ENCODE data around the gene TRABD2B.

The TRABD2B gene

GRCh38 chr1:48019714-48020315, 22.6 kb upstream of the TRABD2B start:
- no peak for DNase-seq

GRCh38 chr1:48018799-48019198, 21.6 kb upstream of the TRABD2B start:
- DNase-seq = no peak

GRCh38 chr1:48017716-48018115, 20.5 kb upstream of the TRABD2B start:
- DNase-seq = no peak

GRCh38 chr1:48016515-48016914, 19.3 kb upstream of the TRABD2B start:
- DNase-seq = no peak

- DNase-seq = no peak
Observed at GRCh38 chr1:48013270-48013669, 16.1 kb upstream of the TRABD2B start.

- DNase-seq = no peak
Observed at GRCh38 chr1:48007047-48007446, 9.9 kb upstream of the TRABD2B start.

GRCh38 chr1:48006264-48006663, 9.1 kb upstream of the TRABD2B start:
- DNase-seq = no peak

GRCh38 chr1:48005253-48006117, 8.3 kb upstream of the TRABD2B start:
- no peak for DNase-seq

GRCh38 chr1:48003741-48004531, 6.8 kb upstream of the TRABD2B start:
- DNase-seq = no peak

- DNase-seq = no peak
Observed at GRCh38 chr1:48002142-48002541, 5.0 kb upstream of the TRABD2B start.

GRCh38 chr1:48001696-48002095, 4.5 kb upstream of the TRABD2B start:
- DNase-seq = no peak

- no peak for DNase-seq
Observed at GRCh38 chr1:48000883-48001282, 3.7 kb upstream of the TRABD2B start.

- DNase-seq = no peak
Observed at GRCh38 chr1:47999097-47999496, 1.9 kb upstream of the TRABD2B start.

- DNase-seq = no peak
Observed at GRCh38 chr1:47998396-47998990, 1.3 kb upstream of the TRABD2B start.

- DNase-seq = no peak
Observed at GRCh38 chr1:47996406-47997226, 569 bp downstream of the TRABD2B start.

- DNase-seq = no peak
Observed at GRCh38 chr1:47996060-47996405, 1.2 kb downstream of the TRABD2B start.

GRCh38 chr1:47995306-47996050, 1.7 kb downstream of the TRABD2B start:
- DNase-seq = no peak

- DNase-seq = no peak
Observed at GRCh38 chr1:47993881-47994625, 3.1 kb downstream of the TRABD2B start.

GRCh38 chr1:47993416-47993740, 3.8 kb downstream of the TRABD2B start:
- DNase-seq = no peak

GRCh38 chr1:47992720-47993415, 4.3 kb downstream of the TRABD2B start:
- DNase-seq = no peak

- DNase-seq = no peak
Observed at GRCh38 chr1:47991673-47992072, 5.5 kb downstream of the TRABD2B start.
